SK-N-SH (cell line): ENCODE measurements around the gene MAN1A1. TPM values are rescaled to one million over a fixed set of nuclear protein-coding genes. Genes with fewer than 3 reads are reported as not detected.
A peak's percentile ranks its signal among the peaks of the same experiment; 100 is the strongest.

ENCODE experiments used
- CTCF ChIA-PET: fragments of 300-600, 350-600 bp; formaldehyde crosslinking; extraction: SDS; loops from one replicate; lab custom pipeline; 2021; lab: Yijun Ruan, JAX
- POLR2A ChIA-PET: fragments of 350-600 bp; sonication (Branson Sonifier 250); formaldehyde crosslinking; extraction: SDS; loops from one replicate; lab custom pipeline; 2020; ENCODE audit warnings: antibody characterized with exemption, inconsistent platforms; lab: Yijun Ruan, JAX
- DNase-seq: peaks from one replicate; pipeline ENCODE4 v3.0.0; 2012
- H2AFZ ChIP-seq: fragments of 200-600 bp; sonication (generic); 2 replicates; pipeline ENCODE4 v1.8.1; 2016; ENCODE audit warnings: antibody characterized with exemption, mild to moderate bottlenecking, low read depth
- H3F3A ChIP-seq: fragments of 200-600 bp; sonication (generic); replicated peaks from 2 replicates; pipeline ENCODE3; 2016; ENCODE audit warnings: antibody characterized with exemption, mild to moderate bottlenecking; ENCODE audit not compliant: insufficient read depth
- H3K27ac ChIP-seq, 2 experiments: fragments of 200-500 bp in 1 of 2; fragments of 200-600 bp in 1 of 2; sonication (Bioruptor generic) in 1 of 2; sonication (generic), shearing (Covaris generic) in 1 of 2; 2 replicates each; pipeline versions ENCODE4 v1.5.1 to v1.6.1; 2014 to 2016; ENCODE audit warnings: low read depth in 2 of 2, inconsistent platforms in 1 of 2, low read length in 1 of 2, mild to moderate bottlenecking in 1 of 2, mixed read lengths in 1 of 2
- H3K27me3 ChIP-seq: fragments of 200-600 bp; sonication (generic), shearing (Covaris generic); 2 replicates; pipeline ENCODE4 v1.6.1; 2016; ENCODE audit warnings: mixed run types; ENCODE audit not compliant: insufficient read depth
- H3K36me3 ChIP-seq, 2 experiments: fragments of 200-500 bp in 1 of 2; fragments of 200-600 bp in 1 of 2; sonication (Bioruptor generic) in 1 of 2; sonication (generic) in 1 of 2; replicated peaks in 1 of 2; 2 replicates each; pipeline versions ENCODE3 to v1.5.1; 2014 to 2016; ENCODE audit warnings: low read length in 1 of 2, mild to moderate bottlenecking in 1 of 2; ENCODE audit not compliant: insufficient read depth in 2 of 2, control insufficient read depth in 1 of 2
- H3K4me1 ChIP-seq, 2 experiments: fragments of 200-500 bp in 1 of 2; fragments of 200-600 bp in 1 of 2; sonication (Bioruptor generic) in 1 of 2; sonication (generic), shearing (Covaris generic) in 1 of 2; 2 replicates each; pipeline versions ENCODE4 v1.5.1 to v1.6.1; 2014 to 2016; ENCODE audit warnings: low read depth in 1 of 2, low read length in 1 of 2, mixed run types in 1 of 2; ENCODE audit not compliant: insufficient read depth in 2 of 2, control insufficient read depth in 1 of 2
- H3K4me2 ChIP-seq: fragments of 200-600 bp; sonication (generic), shearing (Covaris generic); 2 replicates; pipeline ENCODE4 v1.6.1; 2017; ENCODE audit warnings: mixed run types
- H3K4me3 ChIP-seq, 2 experiments: fragments of 200-500 bp in 1 of 2; fragments of 200-600 bp in 1 of 2; sonication (Bioruptor generic) in 1 of 2; sonication (generic), shearing (Covaris generic) in 1 of 2; 2 replicates each; pipeline versions ENCODE4 v1.5.1 to v1.8.1; 2014 to 2016; ENCODE audit warnings: low read depth in 2 of 2, inconsistent platforms in 1 of 2, low read length in 1 of 2, mild to moderate bottlenecking in 1 of 2, mixed read lengths in 1 of 2, moderate library complexity in 1 of 2
- H3K79me2 ChIP-seq: fragments of 200-600 bp; sonication (generic); 2 replicates; pipeline ENCODE4 v1.8.1; 2017; ENCODE audit warnings: mild to moderate bottlenecking; ENCODE audit not compliant: insufficient read depth
- H3K9ac ChIP-seq: fragments of 200-600 bp; sonication (generic); 2 replicates; pipeline ENCODE4 v1.6.1; 2017; ENCODE audit warnings: mixed run types
- H3K9me2 ChIP-seq: fragments of 200-600 bp; sonication (generic); 2 replicates; pipeline ENCODE4 v1.6.1; 2017; ENCODE audit warnings: mixed run types
- H3K9me3 ChIP-seq: fragments of 200-600 bp; sonication (generic); 2 replicates; pipeline ENCODE4 v1.6.1; 2017; ENCODE audit warnings: mixed run types, mild to moderate bottlenecking, moderate library complexity
- H4K20me1 ChIP-seq: fragments of 200-600 bp; sonication (generic); 2 replicates; pipeline ENCODE4 v1.6.1; 2017; ENCODE audit warnings: mild to moderate bottlenecking, mixed run types; ENCODE audit not compliant: insufficient read depth
- EZH2phosphoT487 ChIP-seq: fragments of 200-600 bp; sonication (generic); IDR thresholded peaks from 2 replicates; pipeline ENCODE4 v1.6.1; 2017; ENCODE audit warnings: low read depth, mixed run types, mild to moderate bottlenecking, antibody characterized with exemption, moderate library complexity, borderline replicate concordance
- FOSL2 ChIP-seq: IDR thresholded peaks from 2 replicates; pipeline ENCODE4 v1.4.0; 2012; ENCODE audit warnings: low read depth, mild to moderate bottlenecking, moderate library complexity, borderline replicate concordance
- GABPA ChIP-seq: IDR thresholded peaks from 2 replicates; pipeline ENCODE4 v1.4.0; 2012; ENCODE audit warnings: low read depth, mild to moderate bottlenecking
- JUND ChIP-seq: IDR thresholded peaks from 2 replicates; pipeline ENCODE4 v1.4.0; 2012
- NRF1 ChIP-seq: IDR thresholded peaks from 2 replicates; pipeline ENCODE4 v1.6.1; 2012; ENCODE audit warnings: low read depth, mild to moderate bottlenecking, low read length
- POLR2AphosphoS5 ChIP-seq: IDR thresholded peaks from 2 replicates; pipeline ENCODE4 v1.6.1; 2012; ENCODE audit warnings: low read depth, low read length
- RCOR1 ChIP-seq: fragments of 150-350 bp; IDR thresholded peaks from 2 replicates; pipeline ENCODE4 v1.6.1; 2017; ENCODE audit warnings: antibody characterized with exemption, low read length
- RFX5 ChIP-seq: IDR thresholded peaks from 2 replicates; pipeline ENCODE4 v1.6.1; 2012; ENCODE audit warnings: mild to moderate bottlenecking, improper control_type of control experiment, low read length
- RXRA ChIP-seq: IDR thresholded peaks from 2 replicates; pipeline ENCODE4 v1.4.0; 2012; ENCODE audit warnings: low read depth, mild to moderate bottlenecking, borderline replicate concordance
- SIN3A ChIP-seq: IDR thresholded peaks from 2 replicates; pipeline ENCODE4 v1.6.1; 2012; ENCODE audit warnings: low read depth, mild to moderate bottlenecking, low read length, moderate library complexity, borderline replicate concordance
- TAF1 ChIP-seq: IDR thresholded peaks from 2 replicates; pipeline ENCODE4 v1.6.1; 2012; ENCODE audit warnings: low read depth, mild to moderate bottlenecking, low read length, moderate library complexity, borderline replicate concordance
- TEAD4 ChIP-seq: IDR thresholded peaks from 2 replicates; pipeline ENCODE4 v1.4.0; 2012; ENCODE audit warnings: mild to moderate bottlenecking, borderline replicate concordance; ENCODE audit not compliant: insufficient read depth
- USF1 ChIP-seq: IDR thresholded peaks from 2 replicates; pipeline ENCODE4 v1.4.0; 2012; ENCODE audit warnings: low read depth, borderline replicate concordance
- YY1 ChIP-seq: IDR thresholded peaks from 2 replicates; pipeline ENCODE4 v1.4.0; 2012; ENCODE audit warnings: low read depth, mild to moderate bottlenecking
- WGBS: methylation state at CpG from one replicate; pipeline ENCODE4 v1.1.6; 2017; ENCODE audit warnings: low lambda C conversion rate; 5-methylcytosine and 5-hydroxymethylcytosine counted together
- polyA plus RNA-seq, 3 experiments: library from polyadenylated mRNA; depleted of rRNA; stranded (reverse); fragments of >200 nt; gene quantifications; 2 replicates each; pipeline ENCODE4 v1.2.3, GENCODE V29; 2012

Gene MAN1A1
- polyA plus RNA-seq, 1 of the 3 experiments (the other 2 are of a cell fraction): 28.0 TPM

DNA sequence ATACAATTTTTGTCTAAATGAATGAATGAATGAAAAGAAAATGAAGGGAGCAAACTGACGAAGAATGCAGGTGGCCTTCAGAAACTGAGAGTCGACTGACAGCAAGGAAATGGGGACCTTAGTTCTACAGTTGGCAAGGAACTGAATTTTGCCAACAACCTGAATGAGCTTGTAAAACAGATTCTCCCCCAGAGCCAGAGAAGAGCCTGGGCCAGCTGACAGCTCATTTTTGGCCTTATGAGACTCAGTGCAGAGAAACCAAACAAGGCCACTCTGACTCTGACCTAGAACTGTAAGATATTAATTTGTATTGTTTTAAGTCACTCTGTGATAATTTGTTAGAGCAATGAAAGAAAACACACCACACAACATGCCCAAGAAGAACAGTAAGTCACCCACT is 21.8 kb downstream of the MAN1A1 start:
- no peak overlapping the region for H3K4me2 ChIP-seq
- H3K9me3 ChIP-seq: no peaks in the 10 kb centered on the region
- TF ChIP-seq NRF1: no peak
- TF ChIP-seq USF1: no peak
- no peak for TF ChIP-seq RXRA
- no peak for TF ChIP-seq TEAD4
- no peak for DNase-seq
- H3K4me3 ChIP-seq: no peak overlapping the region
- no peaks in the 10 kb centered on the region for H3K27me3 ChIP-seq
- H3K79me2 ChIP-seq: peaks cover 6% of the 10 kb centered on the region; the same call in 1 of the 2 replicates
- 81% methylated on average over 2 of the region's 2 CpGs for WGBS
- no peaks in the 10 kb centered on the region for H3F3A ChIP-seq
- no peak overlapping the region for H3K9ac ChIP-seq
- H3K36me3 ChIP-seq: peaks cover 0 to 10% of the 10 kb centered on the region in 2 experiments
- H3K4me1 ChIP-seq: peaks cover 0 to 45% of the 10 kb centered on the region in 2 experiments; a peak in 2 of 4 replicates
- H2AFZ ChIP-seq: no peak overlapping the region
- POLR2A ChIA-PET: no interaction called here
- no peaks in the 10 kb centered on the region for H3K9me2 ChIP-seq
- H3K27ac ChIP-seq: peak overlapping the region in 1 of 2 experiments; percentile 79; a peak in 1 of 4 replicates
- CTCF ChIA-PET: interaction anchor here (0.8 to 2.1 kb wide), 3 partner anchors 19 to 406 kb away, joined by 3 to 10 read pairs (median 4); no protein-coding TSS in a partner anchor
- H4K20me1 ChIP-seq: no peaks in the 10 kb centered on the region; the same call in 1 of the 2 replicates

GRCh38 chr6:119326291-119327005 is 23.1 kb downstream of the MAN1A1 start:
- peaks cover 0 to 39% of the 10 kb centered on the region in 2 experiments; a peak in 2 of 4 replicates for H3K4me1 ChIP-seq
- no peak overlapping the region for H3K4me2 ChIP-seq
- no peak for DNase-seq
- ChIA-PET CTCF (interaction anchor here (0.9 to 2.1 kb wide), 4 partner anchors 8 to 407 kb away, joined by 3 to 10 read pairs (median 4); no protein-coding TSS in a partner anchor), POLR2A (no interaction called here)
- no peak overlapping the region for H3K4me3 ChIP-seq
- 88% methylated on average over 8 of the region's 10 CpGs for WGBS
- no peaks in the 10 kb centered on the region; the same call in 1 of the 2 replicates for H3K79me2 ChIP-seq
- H3K9me3 ChIP-seq: no peaks in the 10 kb centered on the region
- peaks cover 0 to 7% of the 10 kb centered on the region in 2 experiments for H3K36me3 ChIP-seq
- TF ChIP-seq USF1 (no peak), TAF1 (no peak), GABPA (no peak), SIN3A (no peak), EZH2phosphoT487 (no peak), FOSL2 (no peak), RCOR1 (no peak), JUND (no peak), YY1 (no peak), RFX5 (no peak), POLR2AphosphoS5 (no peak)
- H3K9me2 ChIP-seq: no peaks in the 10 kb centered on the region
- no peaks in the 10 kb centered on the region for H3K27me3 ChIP-seq
- no peak overlapping the region for H3K27ac ChIP-seq
- H3F3A ChIP-seq: no peaks in the 10 kb centered on the region
- no peak overlapping the region for H2AFZ ChIP-seq
- no peaks in the 10 kb centered on the region; the same call in 1 of the 2 replicates for H4K20me1 ChIP-seq
- H3K9ac ChIP-seq: no peak overlapping the region
